H9 (cell line): ENCODE measurements around the gene RAB1B. TPM values are rescaled to one million over a fixed set of nuclear protein-coding genes. Genes with fewer than 3 reads are reported as not detected.

Experiments used
- DNase-seq: peaks from one replicate; pipeline ENCODE4 v3.0.0-alpha.2; 2017
- H2AFZ ChIP-seq: one replicate; pipeline ENCODE4 v1.6.1; 2013; ENCODE audit warnings: mild to moderate bottlenecking, low read length, control low read depth, moderate library complexity
- H2AK5ac ChIP-seq: 2 replicates; pipeline ENCODE4 v1.6.1; 2013; ENCODE audit warnings: low read length, control low read depth, mixed read lengths; ENCODE audit not compliant: insufficient read length
- H2BK120ac ChIP-seq: one replicate; pipeline ENCODE4 v1.6.1; 2013; ENCODE audit warnings: low read depth, mild to moderate bottlenecking, low read length, control low read depth, inconsistent platforms; ENCODE audit not compliant: poor library complexity, severe bottlenecking
- H2BK12ac ChIP-seq: 2 replicates; pipeline ENCODE4 v1.6.1; 2013; ENCODE audit warnings: low read length, control low read depth, mixed read lengths, low read depth; ENCODE audit not compliant: insufficient read length
- H2BK15ac ChIP-seq: 2 replicates; pipeline ENCODE4 v1.6.1; 2013; ENCODE audit warnings: low read depth, low read length, control low read depth
- H2BK20ac ChIP-seq: one replicate; pipeline ENCODE4 v1.6.1; 2013; ENCODE audit warnings: low read depth, mild to moderate bottlenecking, low read length, control low read depth, inconsistent platforms; ENCODE audit not compliant: poor library complexity, severe bottlenecking
- H2BK5ac ChIP-seq: 2 replicates; pipeline ENCODE4 v1.6.1; 2013; ENCODE audit warnings: low read length, control low read depth, mixed read lengths; ENCODE audit not compliant: insufficient read length
- H3K14ac ChIP-seq: 2 replicates; pipeline ENCODE4 v1.6.1; 2013; ENCODE audit warnings: low read length, control low read depth; ENCODE audit not compliant: insufficient read depth
- H3K18ac ChIP-seq: 2 replicates; pipeline ENCODE4 v1.6.1; 2013; ENCODE audit warnings: low read depth, mild to moderate bottlenecking, mixed read lengths, low read length, control low read depth; ENCODE audit not compliant: insufficient read length
- H3K23ac ChIP-seq: 2 replicates; pipeline ENCODE4 v1.6.1; 2013; ENCODE audit warnings: low read length, control low read depth, mixed read lengths, low read depth; ENCODE audit not compliant: insufficient read length
- H3K23me2 ChIP-seq: 2 replicates; pipeline ENCODE4 v1.6.1; 2013; ENCODE audit warnings: low read depth, mild to moderate bottlenecking, mixed read lengths, low read length, control low read depth; ENCODE audit not compliant: insufficient read length, poor library complexity, severe bottlenecking
- H3K27ac ChIP-seq: 2 replicates; pipeline ENCODE4 v1.5.1; 2013; ENCODE audit warnings: low read length, control low read depth, mixed read lengths, low read depth; ENCODE audit not compliant: insufficient read length
- H3K27me3 ChIP-seq: 2 replicates; pipeline ENCODE4 v1.6.1; 2013; ENCODE audit warnings: low read length, control low read depth, inconsistent platforms; ENCODE audit not compliant: insufficient read depth
- H3K4ac ChIP-seq: 2 replicates; pipeline ENCODE4 v1.6.1; 2013; ENCODE audit warnings: low read depth, mild to moderate bottlenecking, control low read depth, inconsistent platforms, low read length, moderate library complexity
- H3K4me1 ChIP-seq: 2 replicates; pipeline ENCODE4 v1.6.1; 2013; ENCODE audit warnings: low read length, control low read depth, inconsistent platforms; ENCODE audit not compliant: insufficient read depth
- H3K4me2 ChIP-seq: 2 replicates; pipeline ENCODE4 v1.6.1; 2013; ENCODE audit warnings: low read length, control low read depth, mixed read lengths; ENCODE audit not compliant: insufficient read length, insufficient read depth
- H3K56ac ChIP-seq: 2 replicates; pipeline ENCODE4 v1.6.1; 2013; ENCODE audit warnings: low read depth, mild to moderate bottlenecking, mixed read lengths, low read length, control low read depth; ENCODE audit not compliant: insufficient read length
- H3K79me1 ChIP-seq: 2 replicates; pipeline ENCODE4 v1.6.1; 2013; ENCODE audit warnings: low read depth, mild to moderate bottlenecking, moderate library complexity, low read length, control low read depth, inconsistent platforms; ENCODE audit not compliant: insufficient read depth, poor library complexity, severe bottlenecking
- H3K79me2 ChIP-seq: 2 replicates; pipeline ENCODE4 v1.6.1; 2013; ENCODE audit warnings: low read length, control low read depth, inconsistent platforms; ENCODE audit not compliant: insufficient read depth
- H3K9ac ChIP-seq: 2 replicates; pipeline ENCODE4 v1.6.1; 2013; ENCODE audit warnings: low read length, control low read depth, mixed read lengths; ENCODE audit not compliant: insufficient read length; ENCODE audit errors: extremely low read depth
- H3K9me3 ChIP-seq: one replicate; pipeline ENCODE4 v1.6.1; 2013; ENCODE audit warnings: low read depth, low read length, inconsistent platforms; ENCODE audit not compliant: control insufficient read depth
- H3T11ph ChIP-seq: one replicate; pipeline ENCODE4 v1.6.1; 2013; ENCODE audit warnings: mild to moderate bottlenecking, low read length, control low read depth, inconsistent platforms
- H4K20me1 ChIP-seq: one replicate; pipeline ENCODE4 v1.6.1; 2013; ENCODE audit not compliant: control insufficient read depth, insufficient read length, insufficient read depth
- H4K5ac ChIP-seq: 2 replicates; pipeline ENCODE4 v1.6.1; 2013; ENCODE audit warnings: low read depth, mild to moderate bottlenecking, mixed read lengths, low read length, control low read depth; ENCODE audit not compliant: insufficient read length
- H4K8ac ChIP-seq: replicated peaks from 2 replicates; pipeline ENCODE4 v1.6.1; 2013; ENCODE audit warnings: low read length, control low read depth, mixed read lengths, low read depth; ENCODE audit not compliant: insufficient read length
- H4K91ac ChIP-seq: 2 replicates; pipeline ENCODE4 v1.6.1; 2013; ENCODE audit warnings: low read depth, mild to moderate bottlenecking, moderate library complexity, mixed read lengths, low read length, control low read depth; ENCODE audit not compliant: insufficient read length
- H3K27ac Mint-ChIP-seq, 3 experiments: 2 replicates in 2 of 3; 3 replicates in 1 of 3; pipeline ENCODE4 v1.8.0; 2020 to 2021; ENCODE audit warnings: mixed read lengths in 3 of 3, mild to moderate bottlenecking in 1 of 3, moderate library complexity in 1 of 3
- H3K27me3 Mint-ChIP-seq: 2 replicates; pipeline ENCODE4 v1.8.0; 2021; ENCODE audit warnings: low read depth, mild to moderate bottlenecking, moderate library complexity, mixed read lengths
- H3K36me3 Mint-ChIP-seq, 3 experiments: 2 replicates in 2 of 3; 3 replicates in 1 of 3; pipeline ENCODE4 v1.8.0; 2020 to 2021; ENCODE audit warnings: low read depth in 3 of 3, mixed read lengths in 3 of 3; ENCODE audit not compliant: insufficient read depth in 1 of 3
- H3K4me1 Mint-ChIP-seq, 2 experiments: 2 replicates each; pipeline ENCODE4 v1.8.0; 2020; ENCODE audit warnings: mixed read lengths in 2 of 2
- H3K4me3 Mint-ChIP-seq, 2 experiments: 2 replicates in 1 of 2; 3 replicates in 1 of 2; pipeline ENCODE4 v1.8.0; 2020 to 2021; ENCODE audit warnings: mild to moderate bottlenecking in 2 of 2, mixed read lengths in 2 of 2, moderate library complexity in 1 of 2
- H3K9me3 Mint-ChIP-seq, 2 experiments: 2 replicates in 1 of 2; 3 replicates in 1 of 2; pipeline ENCODE4 v1.8.0; 2020; ENCODE audit warnings: mild to moderate bottlenecking in 2 of 2, mixed read lengths in 2 of 2, moderate library complexity in 1 of 2
- CTCF ChIP-seq: fragments of 200-600 bp; sonication (generic); conservative IDR thresholded peaks from 3 replicates; pipeline ENCODE4 v1.8.0; 2021; ENCODE audit warnings: antibody characterized with exemption, mild to moderate bottlenecking
- WGBS: extraction: QIAGEN DNeasy Blood & Tissue Kit; methylation state at CpG from one replicate; pipeline ENCODE4 v1.1.7; 2013; ENCODE audit warnings: missing lambda C conversion rate, low lambda C conversion rate, mixed read lengths; ENCODE audit not compliant: insufficient read length; ENCODE audit errors: extremely low coverage; 5-methylcytosine and 5-hydroxymethylcytosine counted together
- total RNA-seq: library from RNA; stranded (reverse); gene quantifications from 2 replicates; pipeline ENCODE4 v1.2.1, GENCODE V29; 2021

Gene RAB1B
- total RNA-seq, 1 experiment from 2014 or later, result 118 TPM

GRCh38 chr11:66262191-66262590 is 6.2 kb upstream of the RAB1B start:
- no peak overlapping the region for H3K4me3 Mint-ChIP-seq
- H4K5ac ChIP-seq, result no peak overlapping the region
- no peaks in the 10 kb centered on the region for H3K4me1 ChIP-seq
- peaks cover 0 to 2% of the 10 kb centered on the region in 2 experiments; a peak in 1 of 5 replicates for H3K9me3 Mint-ChIP-seq
- no peak for TF ChIP-seq CTCF
- no peak overlapping the region for H3K4me2 ChIP-seq
- H3K27ac ChIP-seq, result no peak overlapping the region
- no CpG with 5 or more reads among the region's 5 CpGs for WGBS
- no peak overlapping the region for H2BK20ac ChIP-seq
- H3K79me2 ChIP-seq, result no peaks in the 10 kb centered on the region
- H2BK15ac ChIP-seq, result no peak overlapping the region
- H2AFZ ChIP-seq, result no peak overlapping the region
- H3T11ph ChIP-seq, result no peak overlapping the region
- no peak overlapping the region for H3K14ac ChIP-seq
- H2BK120ac ChIP-seq, result no peak overlapping the region
- H3K56ac ChIP-seq, result no peak overlapping the region
- peaks cover 15 to 18% of the 10 kb centered on the region in 2 experiments for H3K4me1 Mint-ChIP-seq
- no peaks in the 10 kb centered on the region for H3K27me3 Mint-ChIP-seq
- no peak overlapping the region for H2AK5ac ChIP-seq
- H3K4ac ChIP-seq, result no peak overlapping the region
- no peak overlapping the region for H3K18ac ChIP-seq
- no peak overlapping the region for H2BK12ac ChIP-seq
- H3K23me2 ChIP-seq, result peaks cover 2% of the 10 kb centered on the region
- no peak overlapping the region for H3K9ac ChIP-seq
- no peak overlapping the region for H3K23ac ChIP-seq
- H3K9me3 ChIP-seq, result no peaks in the 10 kb centered on the region
- H3K36me3 Mint-ChIP-seq, result peaks cover 22 to 66% (median 62%) of the 10 kb centered on the region in 3 experiments
- DNase-seq, result no peak
- no peak overlapping the region for H4K8ac ChIP-seq
- H3K27ac Mint-ChIP-seq, result no peak overlapping the region
- H3K27me3 ChIP-seq, result no peaks in the 10 kb centered on the region
- H3K79me1 ChIP-seq, result no peaks in the 10 kb centered on the region
- peaks cover 2% of the 10 kb centered on the region for H4K20me1 ChIP-seq
- H4K91ac ChIP-seq, result no peak overlapping the region
- H2BK5ac ChIP-seq, result no peak overlapping the region
